Right atrium auricular region (tissue), 2 donors: ENCODE data around the gene TBRG1. TPM values are rescaled to one million over a fixed set of nuclear protein-coding genes. Genes with fewer than 3 reads are reported as not detected.

Experiments used
- DNase-seq: peaks from one replicate; pipeline ENCODE4 v3.0.0-alpha.2; 2019; ENCODE audit warnings: low spot score
- H3K27ac ChIP-seq, 2 donors: fragments of 200-600 bp; sonication (generic); 1 replicate in 1 of 2; 2 replicates in 1 of 2; pipeline ENCODE4 v1.5.1; 2016 to 2019
- H3K27me3 ChIP-seq, 2 donors: fragments of 200-600 bp; sonication (generic); one replicate each; pipeline versions ENCODE4 v1.5.1 to v1.6.0; 2017 to 2019
- H3K36me3 ChIP-seq: fragments of 200-600 bp; sonication (generic); one replicate; pipeline ENCODE4 v1.5.1; 2016
- H3K4me1 ChIP-seq, 2 donors: fragments of 200-600 bp; sonication (generic); one replicate each; pipeline versions ENCODE4 v1.5.1 to v1.6.0; 2017 to 2019
- H3K4me3 ChIP-seq, 2 donors: fragments of 200-600 bp; sonication (generic); 1 replicate in 1 of 2; 2 replicates in 1 of 2; pipeline ENCODE4 v1.5.1; 2017 to 2019; ENCODE audit warnings: mild to moderate bottlenecking in 1 of 2, moderate library complexity in 1 of 2
- H3K9me3 ChIP-seq, 2 donors: fragments of 200-600 bp; sonication (generic); one replicate each; pipeline ENCODE4 v1.5.1; 2019
- CTCF ChIP-seq, 2 donors: fragments of 200-600 bp; sonication (generic); IDR thresholded peaks; one replicate each; pipeline ENCODE4 v1.5.1; 2019; ENCODE audit warnings: antibody characterized with exemption in 2 of 2
- total RNA-seq, 2 donors: library from RNA; depleted of rRNA; stranded (reverse); fragments of >200 nt; gene quantifications; one replicate each; pipeline ENCODE4 v1.1.0, GENCODE V29; 2016

Gene TBRG1
- total RNA-seq, 2 donors from 2014 or later, result 20.0 to 27.6 TPM

DNA sequence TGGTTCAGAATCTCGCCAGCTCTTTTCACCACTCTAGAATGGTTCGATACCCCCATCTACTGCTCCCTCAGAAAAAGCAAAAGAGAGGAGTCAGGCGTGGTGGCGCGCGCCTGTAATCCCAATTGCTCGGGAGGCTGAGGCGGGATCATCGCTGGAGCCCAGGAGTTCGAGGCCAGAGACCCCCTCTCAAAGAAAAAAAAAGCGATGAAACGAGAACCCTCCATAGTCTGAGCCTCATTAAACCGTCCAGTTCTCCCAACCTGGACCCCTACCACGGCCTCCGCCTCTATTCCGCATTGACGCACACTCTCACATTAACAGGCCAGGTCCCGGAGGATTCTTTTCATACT is 51.5 kb downstream of the TBRG1 start:
- no peaks in the 10 kb centered on the region for H3K27me3 ChIP-seq
- no peak for TF ChIP-seq CTCF (IDR thresholded peaks at IDR 0.05)
- no peaks in the 10 kb centered on the region for H3K36me3 ChIP-seq
- H3K27ac ChIP-seq, result peak overlapping the region; percentile 88 to 89
- no peaks in the 10 kb centered on the region for H3K9me3 ChIP-seq
- peaks cover 0 to 27% of the 10 kb centered on the region in 2 donors for H3K4me1 ChIP-seq
- no peak for DNase-seq
- H3K4me3 ChIP-seq, result peak overlapping the region; percentile 75 to 76

GRCh38 chr11:124674571-124674970 is 51.9 kb downstream of the TBRG1 start:
- no peak for TF ChIP-seq CTCF (IDR thresholded peaks at IDR 0.05)

GRCh38 chr11:124676386-124676785 is 53.7 kb downstream of the TBRG1 start:
- Histone ChIP-seq H3K27me3 (no peaks in the 10 kb centered on the region), H3K4me3 (no peak overlapping the region), H3K27ac (peak overlapping the region; percentile 25 to 60), H3K4me1 (peaks cover 0 to 27% of the 10 kb centered on the region in 2 donors), H3K9me3 (no peaks in the 10 kb centered on the region), H3K36me3 (no peaks in the 10 kb centered on the region)
- DNase-seq, result no peak
- no peak for TF ChIP-seq CTCF (IDR thresholded peaks at IDR 0.05)

More at GRCh38 chr11:124674571-124674970, 51.9 kb downstream of the TBRG1 start:
- no peak for DNase-seq
- Histone ChIP-seq H3K9me3 (no peaks in the 10 kb centered on the region), H3K27me3 (no peaks in the 10 kb centered on the region), H3K27ac (no peak overlapping the region), H3K36me3 (no peaks in the 10 kb centered on the region), H3K4me3 (peak overlapping the region; percentile 75 to 76), H3K4me1 (peaks cover 0 to 27% of the 10 kb centered on the region in 2 donors)

GRCh38 chr11:124678416-124678815 is 55.8 kb downstream of the TBRG1 start:
- H3K36me3 ChIP-seq, result no peaks in the 10 kb centered on the region
- DNase-seq, result no peak
- H3K4me1 ChIP-seq, result peaks cover 0 to 18% of the 10 kb centered on the region in 2 donors
- no peak for TF ChIP-seq CTCF (IDR thresholded peaks at IDR 0.05)
- H3K4me3 ChIP-seq, result no peak overlapping the region
- peaks cover 0 to 20% of the 10 kb centered on the region in 2 donors for H3K9me3 ChIP-seq
- H3K27me3 ChIP-seq, result no peaks in the 10 kb centered on the region
- H3K27ac ChIP-seq, result no peak overlapping the region

GRCh38 chr11:124681421-124681820 is 58.8 kb downstream of the TBRG1 start:
- no peak for TF ChIP-seq CTCF (IDR thresholded peaks at IDR 0.05)
- Histone ChIP-seq H3K27me3 (no peaks in the 10 kb centered on the region), H3K27ac (no peak overlapping the region), H3K9me3 (peaks cover 0 to 20% of the 10 kb centered on the region in 2 donors), H3K4me1 (no peaks in the 10 kb centered on the region), H3K36me3 (no peaks in the 10 kb centered on the region), H3K4me3 (no peak overlapping the region)
- DNase-seq, result no peak

DNA sequence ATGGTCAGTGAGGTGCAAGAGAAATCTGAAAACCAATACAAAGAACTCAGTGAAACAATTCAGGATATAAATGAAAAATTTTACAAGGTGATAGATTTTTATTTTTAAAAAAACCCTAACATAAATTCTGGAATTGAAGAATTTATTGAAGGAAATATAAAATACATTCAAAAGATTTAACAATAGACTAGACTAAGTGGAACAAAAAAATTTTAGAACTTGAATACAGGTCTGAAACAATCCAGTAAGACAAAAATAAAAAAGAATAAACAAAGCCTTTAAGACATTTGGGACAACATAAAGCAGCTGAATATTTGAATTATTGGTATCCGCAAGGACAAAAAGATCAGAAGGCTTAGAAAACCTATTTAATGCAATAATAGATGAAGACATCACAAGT is 59.8 kb downstream of the TBRG1 start:
- TF ChIP-seq CTCF (IDR thresholded peaks at IDR 0.05), result no peak
- Histone ChIP-seq H3K4me3 (no peak overlapping the region), H3K9me3 (peaks cover 0 to 20% of the 10 kb centered on the region in 2 donors), H3K27me3 (no peaks in the 10 kb centered on the region), H3K4me1 (no peaks in the 10 kb centered on the region), H3K36me3 (no peaks in the 10 kb centered on the region), H3K27ac (no peak overlapping the region)
- DNase-seq, result no peak
